ENCODE measurements around the gene VAPA.
"Not testable (repeated sequence)": the region's sequence is repeated elsewhere in the genome, so short reads cannot be mapped to it uniquely, and the experiment has no call there.

Gene VAPA

GRCh38 chr18:9885170-9886004 lies 28.4 kb upstream of the VAPA start, which contains the start of gene TXNDC2:
TXNDC2 (plus strand) TSS chr18:9885973; CDS start chr18:9886681, 708 bp downstream.
- DNase-seq (ENCODE audit: low read depth in 2 of 2): no peak

DNA sequence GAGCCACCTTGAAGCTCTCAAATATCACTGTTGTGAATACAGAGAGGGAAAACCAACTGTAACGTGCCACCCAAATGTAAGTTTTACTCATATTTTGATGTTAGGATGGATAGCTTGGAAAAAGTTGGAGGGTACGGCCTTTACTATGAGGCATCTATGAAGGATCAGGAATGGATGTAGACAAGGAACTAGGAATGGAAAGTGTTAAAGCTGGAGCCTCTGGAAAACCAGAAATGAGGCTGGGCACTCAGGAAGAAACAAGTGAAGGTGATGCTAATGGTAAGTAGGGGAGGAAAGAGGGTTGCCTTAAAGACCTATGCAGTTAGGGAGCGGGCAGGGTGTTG lies 27.8 kb upstream of the VAPA start:
- no peak for DNase-seq (ENCODE audit: low read depth in 2 of 2)

DNA sequence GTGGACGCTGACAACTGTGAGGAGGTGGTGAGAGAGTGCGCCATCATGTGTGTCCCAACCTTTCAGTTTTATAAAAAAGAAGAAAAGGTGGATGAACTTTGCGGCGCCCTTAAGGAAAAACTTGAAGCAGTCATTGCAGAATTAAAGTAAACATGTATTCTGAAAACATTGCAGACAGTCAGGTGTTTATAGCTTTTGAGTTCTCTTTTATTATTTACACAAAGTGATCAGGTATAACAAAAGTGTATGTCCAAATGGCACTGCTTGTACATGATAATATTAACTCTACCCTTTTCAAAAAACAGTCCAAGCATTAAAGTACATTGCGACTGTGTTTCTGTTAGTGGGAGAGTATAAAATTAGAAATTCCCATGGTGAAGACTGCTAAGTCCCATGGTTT lies 25.8 kb upstream of the VAPA start:
- no peak for DNase-seq (ENCODE audit: low read depth in 2 of 2)

- DNase-seq (ENCODE audit: low read depth in 2 of 2): no peak
These were observed 23.6 kb upstream of the VAPA start for GRCh38 chr18:9890196-9890595.

- no peak for DNase-seq (ENCODE audit: low read depth in 2 of 2)
These were observed 22.9 kb upstream of the VAPA start for GRCh38 chr18:9890957-9891356.

DNA sequence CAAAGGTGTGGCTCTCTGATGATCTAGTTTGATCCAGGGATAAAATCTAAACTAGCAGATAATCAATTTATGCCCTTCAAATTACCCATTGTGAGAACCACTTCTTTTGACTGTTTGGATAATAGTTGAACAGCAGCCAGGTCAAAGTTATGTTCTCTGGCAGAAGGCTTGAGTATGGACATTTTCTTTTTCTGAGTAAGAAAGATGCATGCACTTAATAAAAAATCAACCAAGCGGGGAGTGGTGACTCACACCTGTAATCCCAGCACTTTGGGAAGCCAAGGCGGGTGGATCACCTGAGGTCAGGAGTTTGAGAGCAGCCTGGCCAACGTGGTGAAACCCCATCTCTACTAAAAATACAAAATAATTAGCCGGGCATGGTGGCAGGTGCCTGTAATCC lies 22.3 kb upstream of the VAPA start:
- DNase-seq (ENCODE audit: low read depth in 2 of 2): not testable (repeated sequence)

DNA sequence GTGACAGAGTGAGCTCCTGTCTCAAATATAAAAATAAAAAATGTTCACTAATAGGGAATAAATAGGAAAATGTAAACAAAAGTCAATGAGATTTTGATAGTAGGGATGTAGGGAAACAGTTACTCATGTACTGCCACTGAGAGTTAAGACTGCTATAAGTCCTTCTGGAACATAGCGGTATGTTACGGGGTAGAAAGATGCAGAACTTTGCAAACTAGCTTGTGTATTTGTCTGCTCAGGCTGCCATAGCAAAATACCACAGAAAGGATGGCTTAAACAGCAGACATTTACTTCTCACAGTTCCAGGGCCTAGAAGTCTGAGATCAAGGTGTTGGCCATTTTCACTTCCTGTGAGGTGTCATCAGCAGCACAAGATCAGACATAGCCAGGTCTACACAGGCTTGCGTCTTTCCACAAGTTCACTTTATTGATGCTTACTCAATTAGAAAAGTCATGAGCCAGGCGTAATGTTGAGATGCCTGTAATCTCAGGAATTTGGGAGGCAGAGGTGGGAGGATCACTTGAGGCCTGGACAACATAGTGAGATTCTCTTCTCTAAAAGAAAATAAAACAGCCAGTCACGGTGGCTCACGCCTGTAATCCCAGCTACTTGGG lies 19.3 kb upstream of the VAPA start:
- no peak for DNase-seq (ENCODE audit: low read depth in 2 of 2)

GRCh38 chr18:9897129-9897528 lies 16.7 kb upstream of the VAPA start:
- no peak for DNase-seq (ENCODE audit: low read depth in 2 of 2)

DNA sequence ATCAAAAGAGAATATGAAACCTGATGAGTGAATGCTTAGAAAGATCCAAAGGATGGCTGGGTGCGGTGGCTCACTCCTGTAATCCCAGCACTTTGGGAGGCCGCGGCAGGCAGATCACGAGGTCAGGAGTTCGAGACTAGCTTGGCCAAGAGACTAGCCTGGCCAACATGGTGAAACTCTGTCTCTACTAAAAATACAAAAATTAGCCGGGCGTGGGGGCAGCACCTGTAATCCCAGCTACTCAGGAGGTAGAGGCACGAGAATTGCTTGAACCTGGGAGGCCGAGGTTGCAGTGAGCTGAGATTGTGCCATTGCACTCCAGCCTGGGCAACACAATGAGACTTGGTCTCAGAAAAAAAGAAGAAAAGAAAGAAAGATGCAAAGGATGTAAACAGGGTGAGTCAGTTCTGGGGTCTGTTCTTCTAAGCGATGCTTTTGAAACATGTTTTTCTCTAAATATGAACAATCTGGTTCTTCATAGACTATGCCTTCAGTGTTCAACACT lies 16.0 kb upstream of the VAPA start:
- DNase-seq (ENCODE audit: low read depth in 2 of 2): not testable (repeated sequence)

- no peak for DNase-seq (ENCODE audit: low read depth in 2 of 2)
These were observed 14.8 kb upstream of the VAPA start for GRCh38 chr18:9898792-9899549.

GRCh38 chr18:9899550-9899930 lies 14.3 kb upstream of the VAPA start:
- DNase-seq (ENCODE audit: low read depth in 2 of 2): not testable (repeated sequence)

GRCh38 chr18:9900699-9901098 lies 13.1 kb upstream of the VAPA start:
- DNase-seq (ENCODE audit: low read depth in 2 of 2): no peak

DNA sequence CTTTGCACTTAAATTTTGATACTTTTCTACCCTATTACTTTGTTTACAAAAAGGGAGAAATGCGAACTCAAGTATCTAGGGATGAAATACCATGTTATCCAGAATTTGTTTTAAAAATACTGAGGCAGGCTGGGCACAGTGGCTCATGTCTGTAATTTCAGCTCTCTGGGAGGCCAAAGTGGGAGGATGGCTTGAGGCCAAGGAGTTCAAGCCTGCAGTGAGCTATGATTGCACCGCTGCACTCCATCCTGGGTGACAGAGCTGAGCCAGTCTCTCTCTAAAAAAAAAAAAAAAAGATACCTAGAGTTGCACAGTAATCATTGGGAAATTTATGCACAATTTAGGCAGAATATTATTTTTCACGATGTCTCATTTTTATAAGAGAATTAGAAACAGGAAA lies 12.4 kb upstream of the VAPA start:
- DNase-seq (ENCODE audit: low read depth in 2 of 2): no peak

DNA sequence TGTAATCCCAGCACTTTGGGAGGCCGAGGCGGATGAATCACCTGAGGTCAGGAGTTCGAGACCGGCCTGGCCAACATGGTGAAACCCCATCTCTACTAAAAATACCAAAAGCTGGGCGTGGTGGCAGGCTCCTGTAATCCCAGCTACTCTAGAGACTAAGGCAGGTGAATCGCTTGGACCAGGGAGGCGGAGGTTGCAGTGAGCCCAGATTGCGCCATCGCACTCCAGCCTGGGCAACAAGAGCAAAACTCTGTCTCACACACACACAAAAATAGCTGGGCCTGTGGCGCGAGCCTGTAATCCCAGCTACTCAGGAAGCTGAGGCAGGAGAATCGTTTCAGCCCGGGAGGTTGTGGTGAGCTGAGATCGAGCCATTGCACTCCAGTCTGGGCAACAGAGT lies 11.6 kb upstream of the VAPA start:
- not testable (repeated sequence) for DNase-seq (ENCODE audit: low read depth in 2 of 2)

- no peak for DNase-seq (ENCODE audit: low read depth in 2 of 2)
These were observed 11.0 kb upstream of the VAPA start for GRCh38 chr18:9902832-9903231.

- no peak for DNase-seq (ENCODE audit: low read depth in 2 of 2)
These were observed 8.4 kb upstream of the VAPA start for GRCh38 chr18:9905401-9905922.

- DNase-seq (ENCODE audit: low read depth in 2 of 2): no peak
These were observed 7.3 kb upstream of the VAPA start for GRCh38 chr18:9906481-9906880.

GRCh38 chr18:9907867-9908266 lies 5.9 kb upstream of the VAPA start:
- DNase-seq (ENCODE audit: low read depth in 2 of 2): no peak

GRCh38 chr18:9910071-9910470 lies 3.7 kb upstream of the VAPA start:
- no peak for DNase-seq (ENCODE audit: low read depth in 2 of 2)

DNA sequence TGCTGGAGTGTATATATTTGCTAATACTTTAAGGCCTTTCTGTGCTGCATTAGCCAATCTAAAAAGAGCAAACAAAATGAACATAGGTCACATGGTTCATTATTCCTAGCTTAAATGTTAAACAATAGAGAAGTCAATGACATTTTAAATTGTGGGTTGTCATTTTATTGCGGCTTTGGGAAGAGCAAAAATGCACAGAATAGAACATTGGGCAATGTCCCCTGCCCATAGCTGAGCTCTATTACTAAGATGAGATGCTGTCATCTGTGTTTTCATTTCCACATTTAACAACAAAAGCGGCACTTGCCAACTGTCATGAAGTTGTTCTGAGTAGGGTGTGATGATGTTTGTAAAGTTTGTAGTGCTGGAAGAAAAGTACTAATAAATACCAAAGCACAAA lies 3.2 kb upstream of the VAPA start:
- DNase-seq (ENCODE audit: low read depth in 2 of 2): no peak

DNA sequence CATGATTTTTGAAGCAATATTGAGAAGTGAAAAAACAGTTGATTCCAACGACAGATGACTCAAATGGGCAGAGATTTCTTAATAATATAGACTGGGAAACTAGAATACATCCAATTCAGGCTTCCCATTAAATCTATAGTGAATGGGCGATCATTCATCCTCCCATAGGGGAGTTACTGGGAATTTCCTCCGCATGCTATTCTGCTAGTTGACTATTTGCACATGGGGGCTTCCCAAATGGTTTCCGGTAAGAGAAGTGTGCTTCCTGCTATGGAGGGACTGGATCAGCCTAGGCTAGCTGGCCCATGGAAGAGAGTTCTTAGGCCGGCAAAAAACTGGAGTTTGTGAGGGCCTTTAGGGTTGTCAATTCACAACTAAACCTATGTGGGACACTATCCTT lies 2.6 kb upstream of the VAPA start:
- DNase-seq (ENCODE audit: low read depth in 2 of 2): no peak

GRCh38 chr18:9912285-9912684 lies 1.5 kb upstream of the VAPA start:
- not testable (repeated sequence) for DNase-seq (ENCODE audit: low read depth in 2 of 2)

Measured in stimulated activated CD8-positive, alpha-beta memory T cell treated with anti-CD3 and anti-CD28 coated beads, Interleukin-7, amount 100 ng/mL, for 1 hour (primary cell).